Mucosa of rectum (tissue), 2 donors: ENCODE measurements around the gene PCK2.
"Not testable (repeated sequence)": the region's sequence is repeated elsewhere in the genome, so short reads cannot be mapped to it uniquely, and the experiment has no call there.

Experiments
- H3K27ac ChIP-seq, 2 donors: one replicate each; pipeline ENCODE4 v1.7.0; 2013; ENCODE audit warnings: inconsistent platforms in 2 of 2, low read depth in 2 of 2, low read length in 2 of 2
- H3K27me3 ChIP-seq, 2 donors: one replicate each; pipeline ENCODE4 v1.7.0; 2013; ENCODE audit warnings: low read length in 2 of 2; ENCODE audit not compliant: control insufficient read depth in 2 of 2, insufficient read depth in 2 of 2
- H3K36me3 ChIP-seq, 2 donors: one replicate each; pipeline ENCODE4 v1.7.0; 2013; ENCODE audit warnings: low read length in 2 of 2; ENCODE audit not compliant: control insufficient read depth in 2 of 2, insufficient read depth in 2 of 2
- H3K4me1 ChIP-seq, 2 donors: one replicate each; pipeline ENCODE4 v1.7.0; 2013; ENCODE audit warnings: low read length in 2 of 2, mild to moderate bottlenecking in 1 of 2; ENCODE audit not compliant: control insufficient read depth in 2 of 2, insufficient read depth in 2 of 2
- H3K4me3 ChIP-seq, 2 donors: one replicate each; pipeline ENCODE4 v1.7.0; 2013; ENCODE audit warnings: low read length in 2 of 2
- H3K9ac ChIP-seq, 2 donors: one replicate each; pipeline ENCODE4 v1.7.0; 2013; ENCODE audit warnings: low read length in 2 of 2, low read depth in 1 of 2, mild to moderate bottlenecking in 1 of 2
- H3K9me3 ChIP-seq, 2 donors: one replicate each; pipeline ENCODE4 v1.7.0; 2013; ENCODE audit warnings: low read length in 2 of 2; ENCODE audit not compliant: control insufficient read depth in 2 of 2
- donor health status: healthy.
- donor health status: Normal muscosa, but diverticular disease.

The PCK2 gene

GRCh38 chr14:24103451-24103850 is 9.3 kb downstream of the PCK2 start:
- H3K4me3 ChIP-seq, result no peak overlapping the region
- no peak overlapping the region for H3K9ac ChIP-seq
- H3K27ac ChIP-seq, result no peak overlapping the region
- peaks cover 39 to 46% of the 10 kb centered on the region in 2 donors for H3K36me3 ChIP-seq
- H3K27me3 ChIP-seq, result no peaks in the 10 kb centered on the region
- H3K9me3 ChIP-seq, result no peaks in the 10 kb centered on the region
- no peaks in the 10 kb centered on the region for H3K4me1 ChIP-seq

- Histone ChIP-seq H3K36me3 (peaks cover 21 to 25% of the 10 kb centered on the region in 2 donors), H3K4me1 (peaks cover 0 to 13% of the 10 kb centered on the region in 2 donors)
- H3K27ac ChIP-seq, H3K9me3 ChIP-seq, H3K4me3 ChIP-seq, H3K9ac ChIP-seq, H3K27me3 ChIP-seq: not testable (repeated sequence)
These were observed 11.6 kb downstream of the PCK2 start for GRCh38 chr14:24105609-24106239.

- H3K9me3 ChIP-seq, result no peaks in the 10 kb centered on the region
- H3K9ac ChIP-seq, result no peak overlapping the region
- H3K4me3 ChIP-seq, result no peak overlapping the region
- H3K4me1 ChIP-seq, result peaks cover 0 to 16% of the 10 kb centered on the region in 2 donors
- peaks cover 13 to 17% of the 10 kb centered on the region in 2 donors for H3K36me3 ChIP-seq
- no peaks in the 10 kb centered on the region for H3K27me3 ChIP-seq
- H3K27ac ChIP-seq, result no peak overlapping the region
These were observed 12.7 kb downstream of the PCK2 start for GRCh38 chr14:24106672-24107271.

- no peaks in the 10 kb centered on the region for H3K9me3 ChIP-seq
- no peaks in the 10 kb centered on the region for H3K27me3 ChIP-seq
- H3K36me3 ChIP-seq, result peaks cover 4 to 6% of the 10 kb centered on the region in 2 donors
- H3K4me3 ChIP-seq, result no peak overlapping the region
- H3K27ac ChIP-seq, result peak overlapping the region; percentile 11 to 60
- H3K4me1 ChIP-seq, result peaks cover 2 to 19% of the 10 kb centered on the region in 2 donors
- no peak overlapping the region for H3K9ac ChIP-seq
These were observed 14.3 kb downstream of the PCK2 start for GRCh38 chr14:24108336-24108874.

GRCh38 chr14:24110060-24110459 is 15.9 kb downstream of the PCK2 start:
- Histone ChIP-seq H3K36me3 (no peaks in the 10 kb centered on the region), H3K9me3 (no peaks in the 10 kb centered on the region), H3K4me1 (peaks cover 5 to 21% of the 10 kb centered on the region in 2 donors), H3K27ac (no peak overlapping the region), H3K4me3 (no peak overlapping the region), H3K9ac (no peak overlapping the region), H3K27me3 (no peaks in the 10 kb centered on the region)

GRCh38 chr14:24110523-24110922 is 16.4 kb downstream of the PCK2 start:
- peaks cover 6 to 21% of the 10 kb centered on the region in 2 donors for H3K4me1 ChIP-seq
- H3K27me3 ChIP-seq, result no peaks in the 10 kb centered on the region
- H3K9ac ChIP-seq, result no peak overlapping the region
- no peaks in the 10 kb centered on the region for H3K36me3 ChIP-seq
- H3K4me3 ChIP-seq, result no peak overlapping the region
- peak overlapping the region; percentile 9 to 18 for H3K27ac ChIP-seq
- H3K9me3 ChIP-seq, result no peaks in the 10 kb centered on the region

GRCh38 chr14:24113379-24113800 is 19.3 kb downstream of the PCK2 start:
- H3K27ac ChIP-seq, result peak overlapping the region; percentile 99 to 100
- H3K27me3 ChIP-seq, result no peaks in the 10 kb centered on the region
- peaks cover 18 to 32% of the 10 kb centered on the region in 2 donors for H3K4me1 ChIP-seq
- H3K9me3 ChIP-seq, result no peaks in the 10 kb centered on the region
- peak overlapping the region; percentile 78 to 95 for H3K4me3 ChIP-seq
- H3K9ac ChIP-seq, result peak overlapping the region; percentile 93 to 97
- H3K36me3 ChIP-seq, result peaks cover 10 to 17% of the 10 kb centered on the region in 2 donors

GRCh38 chr14:24113801-24114531 is 19.9 kb downstream of the PCK2 start:
- peaks cover 16 to 23% of the 10 kb centered on the region in 2 donors for H3K36me3 ChIP-seq
- peak overlapping the region; percentile 78 to 95 for H3K4me3 ChIP-seq
- H3K4me1 ChIP-seq, result peaks cover 18 to 30% of the 10 kb centered on the region in 2 donors
- H3K27ac ChIP-seq, result peak overlapping the region; percentile 99 to 100
- H3K27me3 ChIP-seq, result no peaks in the 10 kb centered on the region
- H3K9me3 ChIP-seq, result no peaks in the 10 kb centered on the region
- H3K9ac ChIP-seq, result peak overlapping the region; percentile 93 to 97

GRCh38 chr14:24114532-24115421 is 20.7 kb downstream of the PCK2 start, which contains the start of the genes DCAF11 and NRL:
TSS of gene DCAF11 (plus strand) at chr14:24114777. CDS start at chr14:24115595, 818 bp downstream.
TSS of gene NRL (minus strand) at chr14:24114949. CDS start at chr14:24082848, 32,101 bp downstream.
- peak within 1 kb of the TSS; percentile 99 to 100 for H3K27ac ChIP-seq

More at GRCh38 chr14:24114532-24115421, 20.7 kb downstream of the PCK2 start, which contains the start of the genes DCAF11 and NRL:
- no peaks in the 10 kb centered on the region for H3K27me3 ChIP-seq
- peaks cover 18 to 26% of the 10 kb centered on the region in 2 donors for H3K4me1 ChIP-seq
- H3K9ac ChIP-seq, result peak within 1 kb of the TSS; percentile 93 to 97
- H3K4me3 ChIP-seq, result peak within 1 kb of the TSS; percentile 78 to 95
- no peaks in the 10 kb centered on the region for H3K9me3 ChIP-seq
- peaks cover 24 to 31% of the 10 kb centered on the region in 2 donors for H3K36me3 ChIP-seq
